Neural cell (in vitro differentiated cells): ENCODE results near the gene MOGAT3. TPM values are rescaled to one million over a fixed set of nuclear protein-coding genes. Genes with fewer than 3 reads are reported as not detected.

Experiments
- H2AFZ ChIP-seq: fragments of 200-600, 300-800 bp; sonication (generic), shearing (Covaris generic); 2 replicates; pipeline ENCODE4 v1.6.0; 2014; ENCODE audit warnings: low read depth, mild to moderate bottlenecking, antibody characterized with exemption, low read length, moderate library complexity
- H3F3A ChIP-seq: fragments of 200-600 bp; shearing (Covaris generic); 2 replicates; pipeline ENCODE4 v1.6.1; 2016; ENCODE audit warnings: mild to moderate bottlenecking, moderate library complexity, mixed read lengths, antibody characterized with exemption, low read length; ENCODE audit not compliant: insufficient read depth, poor library complexity, severe bottlenecking
- H3K27ac ChIP-seq: fragments of 200-600, 300-800 bp; sonication (generic), shearing (Covaris generic); 2 replicates; pipeline ENCODE4 v1.5.1; 2014; ENCODE audit warnings: mild to moderate bottlenecking, low read length, moderate library complexity
- H3K27me3 ChIP-seq: fragments of 300-800, 200-600 bp; sonication (generic), shearing (Covaris generic); 2 replicates; pipeline ENCODE4 v1.6.0; 2014; ENCODE audit warnings: mild to moderate bottlenecking, low read depth, low read length, moderate library complexity; ENCODE audit not compliant: insufficient read depth
- H3K36me3 ChIP-seq: fragments of 300-800, 200-600 bp; sonication (generic), shearing (Covaris generic); 2 replicates; pipeline ENCODE4 v1.5.1; 2014; ENCODE audit warnings: mild to moderate bottlenecking, antibody characterized with exemption, low read length, moderate library complexity; ENCODE audit not compliant: insufficient read depth
- H3K4me2 ChIP-seq: fragments of 300-800, 200-600 bp; sonication (generic), shearing (Covaris generic); 2 replicates; pipeline ENCODE4 v1.6.0; 2014; ENCODE audit warnings: mild to moderate bottlenecking, low read length
- H3K4me3 ChIP-seq: fragments of 300-800, 200-600 bp; sonication (generic), shearing (Covaris generic); 2 replicates; pipeline ENCODE4 v1.5.1; 2014; ENCODE audit warnings: mild to moderate bottlenecking, low read length, moderate library complexity
- H3K79me2 ChIP-seq: fragments of 200-600 bp; shearing (Covaris generic); replicated peaks from 2 replicates; pipeline ENCODE4 v1.6.0; 2014; ENCODE audit warnings: mild to moderate bottlenecking, low read length, moderate library complexity; ENCODE audit not compliant: insufficient read depth
- H3K9ac ChIP-seq: fragments of 300-800, 200-600 bp; sonication (generic), shearing (Covaris generic); 2 replicates; pipeline ENCODE4 v1.6.1; 2016; ENCODE audit warnings: mild to moderate bottlenecking, low read length, mixed read lengths
- H3K9me2 ChIP-seq: fragments of 200-600 bp; shearing (Covaris generic); 2 replicates; pipeline ENCODE4 v1.6.1; 2016; ENCODE audit warnings: mild to moderate bottlenecking, low read length, mixed read lengths; ENCODE audit not compliant: insufficient read depth
- H3K9me3 ChIP-seq: fragments of 200-600, 300-800 bp; sonication (generic), shearing (Covaris generic); 2 replicates; pipeline ENCODE4 v1.6.1; 2016; ENCODE audit warnings: mild to moderate bottlenecking, mixed run types, low read length, moderate library complexity, mixed read lengths
- H4K20me1 ChIP-seq: fragments of 200-600 bp; shearing (Covaris generic); 2 replicates; pipeline ENCODE4 v1.6.1; 2016; ENCODE audit warnings: mild to moderate bottlenecking, mixed run types; ENCODE audit not compliant: insufficient read depth
- CTCF ChIP-seq: fragments of 450-650 bp; IDR thresholded peaks from 2 replicates; pipeline ENCODE4 v1.5.1; 2014; ENCODE audit warnings: antibody characterized with exemption, mild to moderate bottlenecking, moderate library complexity; ENCODE audit not compliant: poor library complexity, severe bottlenecking
- EP300 ChIP-seq: fragments of 450-650 bp; conservative IDR thresholded peaks from 2 replicates; pipeline ENCODE4 v1.6.1; 2014; ENCODE audit warnings: antibody characterized with exemption, mild to moderate bottlenecking, moderate library complexity; ENCODE audit not compliant: poor library complexity, severe bottlenecking
- EZH2 ChIP-seq: fragments of 200-600, 300-800 bp; shearing (Covaris generic), sonication (generic); IDR thresholded peaks from 2 replicates; pipeline ENCODE4 v1.6.1; 2014; ENCODE audit warnings: antibody characterized with exemption, low read length, borderline replicate concordance, mild to moderate bottlenecking; ENCODE audit not compliant: insufficient read depth, poor library complexity, severe bottlenecking
- MXI1 ChIP-seq: fragments of 450-650 bp; conservative IDR thresholded peaks from 2 replicates; pipeline ENCODE4 v1.6.1; 2014; ENCODE audit warnings: antibody characterized with exemption, mild to moderate bottlenecking; ENCODE audit not compliant: poor library complexity, severe bottlenecking
- POLR2AphosphoS5 ChIP-seq: IDR thresholded peaks from 2 replicates; pipeline ENCODE4 v1.6.1; 2012
- RAD21 ChIP-seq: fragments of 450-650 bp; conservative IDR thresholded peaks from 2 replicates; pipeline ENCODE4 v1.6.1; 2014; ENCODE audit warnings: antibody characterized with exemption, mild to moderate bottlenecking, moderate library complexity
- SMC3 ChIP-seq: fragments of 450-650 bp; conservative IDR thresholded peaks from 2 replicates; pipeline ENCODE4 v1.6.1; 2014; ENCODE audit warnings: antibody characterized with exemption, mild to moderate bottlenecking, moderate library complexity; ENCODE audit not compliant: poor library complexity
- TAF1 ChIP-seq: IDR thresholded peaks from 2 replicates; pipeline ENCODE4 v1.6.1; 2012; ENCODE audit warnings: low read depth
- polyA plus RNA-seq: library from polyadenylated mRNA; depleted of rRNA; stranded (reverse); fragments of >200 nt; gene quantifications from 2 replicates; pipeline ENCODE4 v1.2.3, GENCODE V29; 2014
- TF ChIP-seq, protein P1 (sequence below): IDR thresholded peaks from 2 replicates; pipeline ENCODE4 v1.6.1; 2012; ENCODE audit warnings: borderline replicate concordance

MOGAT3 gene
- polyA plus RNA-seq, 1 donor from 2014 or later: not detected

DNA sequence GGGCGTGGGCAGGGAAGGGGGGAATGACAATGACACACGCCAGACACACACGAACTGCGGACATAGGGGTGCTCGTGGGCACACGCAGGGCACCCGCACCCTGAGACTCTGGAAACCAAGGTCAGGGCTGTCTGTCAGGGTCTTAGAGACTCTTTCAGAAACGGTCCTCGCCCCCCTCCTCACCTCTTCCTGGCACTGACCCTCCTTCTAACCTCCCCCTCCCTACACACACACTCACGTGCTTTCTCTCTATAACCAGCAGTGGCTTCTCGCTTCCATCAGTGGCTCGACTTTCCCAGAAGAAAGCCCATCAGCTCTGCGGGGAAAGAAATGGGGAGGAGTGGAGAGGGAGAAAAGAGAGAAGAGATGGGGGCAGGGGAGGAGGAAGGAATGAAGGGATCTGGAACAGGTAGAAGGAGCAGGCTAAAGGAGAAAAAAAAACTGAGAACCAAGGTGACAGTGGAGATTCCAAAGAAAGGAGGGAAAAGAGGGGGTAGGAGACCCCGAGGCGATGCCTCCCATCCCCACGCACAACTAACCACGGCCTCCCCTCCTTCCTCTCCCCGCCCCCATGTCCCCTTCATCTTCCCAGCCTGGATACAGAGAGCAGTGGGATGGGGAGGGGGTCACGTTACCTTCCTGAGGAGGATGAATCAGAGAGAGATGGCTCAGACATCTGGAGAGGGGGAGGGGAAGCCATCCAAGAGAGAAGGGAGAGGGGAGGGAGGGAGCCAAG is 33.8 kb downstream of the MOGAT3 start:
- H4K20me1 ChIP-seq: no peaks in the 10 kb centered on the region
- no peaks in the 10 kb centered on the region for H3K9me3 ChIP-seq
- H3K9ac ChIP-seq: peak overlapping the region; percentile 93
- no peak overlapping the region for H2AFZ ChIP-seq
- peak overlapping the region; percentile 98 for H3K4me2 ChIP-seq
- no peaks in the 10 kb centered on the region for H3K9me2 ChIP-seq
- peak overlapping the region; percentile 94 for H3K4me3 ChIP-seq
- peaks cover 54% of the 10 kb centered on the region for H3K27me3 ChIP-seq
- H3F3A ChIP-seq: no peaks in the 10 kb centered on the region
- H3K79me2 ChIP-seq: no peaks in the 10 kb centered on the region
- no peaks in the 10 kb centered on the region for H3K36me3 ChIP-seq
- TF ChIP-seq, protein P1, sequence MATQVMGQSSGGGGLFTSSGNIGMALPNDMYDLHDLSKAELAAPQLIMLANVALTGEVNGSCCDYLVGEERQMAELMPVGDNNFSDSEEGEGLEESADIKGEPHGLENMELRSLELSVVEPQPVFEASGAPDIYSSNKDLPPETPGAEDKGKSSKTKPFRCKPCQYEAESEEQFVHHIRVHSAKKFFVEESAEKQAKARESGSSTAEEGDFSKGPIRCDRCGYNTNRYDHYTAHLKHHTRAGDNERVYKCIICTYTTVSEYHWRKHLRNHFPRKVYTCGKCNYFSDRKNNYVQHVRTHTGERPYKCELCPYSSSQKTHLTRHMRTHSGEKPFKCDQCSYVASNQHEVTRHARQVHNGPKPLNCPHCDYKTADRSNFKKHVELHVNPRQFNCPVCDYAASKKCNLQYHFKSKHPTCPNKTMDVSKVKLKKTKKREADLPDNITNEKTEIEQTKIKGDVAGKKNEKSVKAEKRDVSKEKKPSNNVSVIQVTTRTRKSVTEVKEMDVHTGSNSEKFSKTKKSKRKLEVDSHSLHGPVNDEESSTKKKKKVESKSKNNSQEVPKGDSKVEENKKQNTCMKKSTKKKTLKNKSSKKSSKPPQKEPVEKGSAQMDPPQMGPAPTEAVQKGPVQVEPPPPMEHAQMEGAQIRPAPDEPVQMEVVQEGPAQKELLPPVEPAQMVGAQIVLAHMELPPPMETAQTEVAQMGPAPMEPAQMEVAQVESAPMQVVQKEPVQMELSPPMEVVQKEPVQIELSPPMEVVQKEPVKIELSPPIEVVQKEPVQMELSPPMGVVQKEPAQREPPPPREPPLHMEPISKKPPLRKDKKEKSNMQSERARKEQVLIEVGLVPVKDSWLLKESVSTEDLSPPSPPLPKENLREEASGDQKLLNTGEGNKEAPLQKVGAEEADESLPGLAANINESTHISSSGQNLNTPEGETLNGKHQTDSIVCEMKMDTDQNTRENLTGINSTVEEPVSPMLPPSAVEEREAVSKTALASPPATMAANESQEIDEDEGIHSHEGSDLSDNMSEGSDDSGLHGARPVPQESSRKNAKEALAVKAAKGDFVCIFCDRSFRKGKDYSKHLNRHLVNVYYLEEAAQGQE: peak; percentile 11
- TF ChIP-seq EZH2 (no peak), SMC3 (no peak), TAF1 (peak; percentile 27), POLR2AphosphoS5 (peak; percentile 42), MXI1 (peak; percentile 30), CTCF (no peak), RAD21 (no peak), EP300 (no peak)
- H3K27ac ChIP-seq: peak overlapping the region; percentile 93

DNA sequence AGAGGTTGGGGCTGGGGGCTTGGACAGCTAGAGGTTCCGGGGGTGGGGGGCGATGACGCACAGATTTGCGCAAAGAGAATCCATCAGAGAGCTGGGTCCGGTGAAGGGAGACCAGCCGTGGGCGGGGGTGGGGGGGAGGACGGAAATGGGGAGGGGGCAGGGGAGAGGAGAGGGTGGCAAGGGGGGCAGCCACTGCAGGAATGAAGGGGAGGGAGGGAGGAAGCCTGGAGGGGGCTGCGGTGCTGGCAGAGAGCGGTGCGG is 34.3 kb downstream of the MOGAT3 start:
- no peak overlapping the region for H2AFZ ChIP-seq
- H3K27ac ChIP-seq: peak overlapping the region; percentile 93
- H3F3A ChIP-seq: no peaks in the 10 kb centered on the region
- H3K79me2 ChIP-seq: no peaks in the 10 kb centered on the region
- H3K9me2 ChIP-seq: no peaks in the 10 kb centered on the region
- no peaks in the 10 kb centered on the region for H3K9me3 ChIP-seq
- TF ChIP-seq SMC3 (no peak), EP300 (no peak), POLR2AphosphoS5 (no peak), MXI1 (no peak), CTCF (no peak), RAD21 (no peak), TAF1 (no peak), EZH2 (no peak)
- TF ChIP-seq, protein P1: no peak
- H3K27me3 ChIP-seq: peaks cover 49% of the 10 kb centered on the region
- H3K4me3 ChIP-seq: peak overlapping the region; percentile 94
- H3K4me2 ChIP-seq: peak overlapping the region; percentile 98
- H4K20me1 ChIP-seq: no peaks in the 10 kb centered on the region
- H3K9ac ChIP-seq: peak overlapping the region; percentile 93
- no peaks in the 10 kb centered on the region for H3K36me3 ChIP-seq
